Activated CD4-positive, alpha-beta memory T cell treated with anti-CD3 and anti-CD28 coated beads, Interleukin-2, amount 10 ng/mL, durations not matched to agents 7 days and 5 days (primary cell): ENCODE data around the gene ZNHIT2. TPM values are rescaled to one million over a fixed set of nuclear protein-coding genes. Genes with fewer than 3 reads are reported as not detected.
A peak's percentile ranks its signal among the peaks of the same experiment; 100 is the strongest.
"Not testable (repeated sequence)": the region's sequence is repeated elsewhere in the genome, so short reads cannot be mapped to it uniquely, and the experiment has no call there.

Experiments used
- CTCF ChIA-PET: fragments of 350-600 bp; sonication (Branson Sonifier 250); formaldehyde crosslinking; loops from one replicate; lab custom pipeline; 2021; ENCODE audit warnings: antibody characterized with exemption, inconsistent platforms; lab: Charles Lee
- POLR2A ChIA-PET: fragments of 350-600 bp; sonication (Branson Sonifier 250); formaldehyde crosslinking; loops from one replicate; lab custom pipeline; 2021; ENCODE audit warnings: antibody characterized with exemption; lab: Charles Lee
- DNase-seq: peaks from one replicate; pipeline ENCODE4 v3.0.0-alpha.2; 2020
- H3K27ac Mint-ChIP-seq: one replicate; pipeline ENCODE4 v1.8.0; 2021; ENCODE audit warnings: mild to moderate bottlenecking, mixed read lengths
- H3K27me3 Mint-ChIP-seq: one replicate; pipeline ENCODE4 v1.8.0; 2021; ENCODE audit warnings: mixed read lengths
- H3K36me3 Mint-ChIP-seq: one replicate; pipeline ENCODE4 v1.8.0; 2021; ENCODE audit warnings: low read depth, mixed read lengths
- H3K4me1 Mint-ChIP-seq: one replicate; pipeline ENCODE4 v1.8.0; 2021; ENCODE audit warnings: mixed read lengths
- H3K4me3 Mint-ChIP-seq: one replicate; pipeline ENCODE4 v1.8.0; 2021; ENCODE audit warnings: mild to moderate bottlenecking, mixed read lengths
- H3K9me3 Mint-ChIP-seq: one replicate; pipeline ENCODE4 v1.8.0; 2021; ENCODE audit warnings: mixed read lengths
- total RNA-seq, 2 experiments: library from RNA; stranded (reverse); gene quantifications; one replicate each; pipeline ENCODE4 v1.2.3, GENCODE V29; 2021

ZNHIT2 gene
- total RNA-seq, 2 experiments from 2014 or later, result 8.1 to 8.6 TPM

- no peak overlapping the region for H3K27ac Mint-ChIP-seq
- ChIA-PET POLR2A (interaction anchor here (3.7 kb wide), 1 partner anchor 16 kb away, joined by 15 read pairs; the partner anchor contains the start of gene SYVN1), CTCF (no interaction called here)
- H3K4me1 Mint-ChIP-seq, result peaks cover 19% of the 10 kb centered on the region
- no peak for DNase-seq
- no peak overlapping the region for H3K4me3 Mint-ChIP-seq
- no peaks in the 10 kb centered on the region for H3K9me3 Mint-ChIP-seq
- H3K36me3 Mint-ChIP-seq, result no peaks in the 10 kb centered on the region
- H3K27me3 Mint-ChIP-seq, result no peaks in the 10 kb centered on the region
Measured at GRCh38 chr11:65150509-65151299, 33.2 kb upstream of the ZNHIT2 start.

- H3K4me3 Mint-ChIP-seq, H3K36me3 Mint-ChIP-seq, CTCF ChIA-PET, H3K27ac Mint-ChIP-seq, DNase-seq, H3K27me3 Mint-ChIP-seq, H3K9me3 Mint-ChIP-seq: not testable (repeated sequence)
- peaks cover 19% of the 10 kb centered on the region for H3K4me1 Mint-ChIP-seq
- POLR2A ChIA-PET, result interaction anchor here (3.7 kb wide), 1 partner anchor 15 kb away, joined by 15 read pairs; the partner anchor contains the start of gene SYVN1
Measured at GRCh38 chr11:65150131-65150508, 32.6 kb upstream of the ZNHIT2 start.

GRCh38 chr11:65148657-65149056 lies 31.2 kb upstream of the ZNHIT2 start:
- POLR2A ChIA-PET, result interaction anchor here (3.7 kb wide), 1 partner anchor 14 kb away, joined by 15 read pairs; the partner anchor contains the start of gene SYVN1
- H3K4me3 Mint-ChIP-seq, result no peak overlapping the region
- H3K27ac Mint-ChIP-seq, result no peak overlapping the region
- no peak for DNase-seq
- CTCF ChIA-PET, result interaction anchor here (0.7 kb wide), 1 partner anchor 1240 kb away, joined by 3 read pairs; no protein-coding TSS in a partner anchor
- H3K4me1 Mint-ChIP-seq, result peaks cover 19% of the 10 kb centered on the region
- no peaks in the 10 kb centered on the region for H3K36me3 Mint-ChIP-seq
- H3K9me3 Mint-ChIP-seq, result no peaks in the 10 kb centered on the region
- H3K27me3 Mint-ChIP-seq, result peaks cover 2% of the 10 kb centered on the region

GRCh38 chr11:65147352-65148075 lies 30.0 kb upstream of the ZNHIT2 start:
- H3K9me3 Mint-ChIP-seq, result no peaks in the 10 kb centered on the region
- ChIA-PET CTCF (interaction anchor here (1.1 kb wide), 1 partner anchor 182 kb away, joined by 4 read pairs; no protein-coding TSS in a partner anchor), POLR2A (interaction anchor here (3.7 kb wide), 1 partner anchor 12 kb away, joined by 15 read pairs; the partner anchor contains the start of gene SYVN1)
- H3K4me3 Mint-ChIP-seq, result no peak overlapping the region
- H3K27me3 Mint-ChIP-seq, result peaks cover 4% of the 10 kb centered on the region
- no peak overlapping the region for H3K27ac Mint-ChIP-seq
- DNase-seq, result no peak
- peaks cover 14% of the 10 kb centered on the region for H3K4me1 Mint-ChIP-seq
- no peaks in the 10 kb centered on the region for H3K36me3 Mint-ChIP-seq

GRCh38 chr11:65141896-65142494 lies 24.5 kb upstream of the ZNHIT2 start:
- Mint-ChIP-seq H3K27me3 (peaks cover 18% of the 10 kb centered on the region), H3K9me3 (no peaks in the 10 kb centered on the region), H3K36me3 (no peaks in the 10 kb centered on the region), H3K4me1 (peaks cover 4% of the 10 kb centered on the region), H3K27ac (no peak overlapping the region), H3K4me3 (no peak overlapping the region)
- POLR2A ChIA-PET, result no interaction called here
- DNase-seq, result no peak
- CTCF ChIA-PET, result no interaction called here

- POLR2A ChIA-PET, result interaction anchor here (0.8 to 7.2 kb wide), 8 partner anchors 9 to 126 kb away, joined by 3 to 157 read pairs (median 14); partner anchors contain the start of genes ARL2, CAPN1, FAU and MRPL49
- Mint-ChIP-seq H3K4me1 (peaks cover 35% of the 10 kb centered on the region), H3K27ac (peak overlapping the region; percentile 58), H3K36me3 (peaks cover 17% of the 10 kb centered on the region), H3K27me3 (peaks cover 10% of the 10 kb centered on the region), H3K9me3 (no peaks in the 10 kb centered on the region), H3K4me3 (peak overlapping the region; percentile 65)
- DNase-seq, result no peak
- CTCF ChIA-PET, result interaction anchor here (1.7 to 3.3 kb wide), 3 partner anchors 15 to 179 kb away, joined by 3 to 25 read pairs (median 12); partner anchors contain the start of genes CDC42EP2, FAU, MRPL49 and TM7SF2
Measured at GRCh38 chr11:65136515-65137096, 19.1 kb upstream of the ZNHIT2 start.

- peaks cover 25% of the 10 kb centered on the region for H3K36me3 Mint-ChIP-seq
- H3K27me3 Mint-ChIP-seq, result peaks cover 5% of the 10 kb centered on the region
- H3K4me3 Mint-ChIP-seq, result peak overlapping the region; percentile 98
- CTCF ChIA-PET, result interaction anchor here (0.5 to 3.3 kb wide), 17 partner anchors 8 to 336 kb away, joined by 3 to 25 read pairs (median 5); partner anchors contain the start of genes ARL2, CAPN1, CDC42EP2 and FAU
- DNase-seq, result no peak
- H3K27ac Mint-ChIP-seq, result peak overlapping the region; percentile 98
- H3K9me3 Mint-ChIP-seq, result no peaks in the 10 kb centered on the region
- peaks cover 35% of the 10 kb centered on the region for H3K4me1 Mint-ChIP-seq
- POLR2A ChIA-PET, result interaction anchor here (0.6 to 7.2 kb wide), 31 partner anchors 8 to 900 kb away, joined by 3 to 157 read pairs (median 6); partner anchors contain the start of genes ARL2, CAPN1, CDCA5 and FAU
Measured at GRCh38 chr11:65135633-65136145, 18.2 kb upstream of the ZNHIT2 start.

GRCh38 chr11:65134952-65135632 lies 17.6 kb upstream of the ZNHIT2 start:
- H3K27me3 Mint-ChIP-seq, result peaks cover 2% of the 10 kb centered on the region
- peaks cover 35% of the 10 kb centered on the region for H3K4me1 Mint-ChIP-seq
- CTCF ChIA-PET, result interaction anchor here (0.7 to 3.3 kb wide), 18 partner anchors 9 to 337 kb away, joined by 3 to 25 read pairs (median 5); partner anchors contain the start of genes ARL2, CAPN1, CDC42EP2 and FAU
- DNase-seq, result peak; percentile 90
- POLR2A ChIA-PET, result interaction anchor here (0.6 to 7.2 kb wide), 36 partner anchors 9 to 899 kb away, joined by 3 to 157 read pairs (median 4); partner anchors contain the start of genes ARL2, CAPN1, CDCA5 and FAU
- H3K4me3 Mint-ChIP-seq, result peak overlapping the region; percentile 98
- no peaks in the 10 kb centered on the region for H3K9me3 Mint-ChIP-seq
- H3K36me3 Mint-ChIP-seq, result peaks cover 29% of the 10 kb centered on the region
- H3K27ac Mint-ChIP-seq, result peak overlapping the region; percentile 98

- Mint-ChIP-seq H3K36me3 (peaks cover 34% of the 10 kb centered on the region), H3K4me1 (peaks cover 35% of the 10 kb centered on the region), H3K4me3 (peak within 1 kb of the TSS; percentile 98), H3K27me3 (no peaks in the 10 kb centered on the region), H3K27ac (peak within 1 kb of the TSS; percentile 98), H3K9me3 (no peaks in the 10 kb centered on the region)
- DNase-seq, result peak; percentile 92
- CTCF ChIA-PET, result interaction anchor here (0.7 to 3.3 kb wide), 18 partner anchors 9 to 337 kb away, joined by 3 to 25 read pairs (median 5); partner anchors contain the start of genes ARL2, CAPN1, CDC42EP2 and FAU
- POLR2A ChIA-PET, result interaction anchor here (0.6 to 7.2 kb wide), 35 partner anchors 10 to 898 kb away, joined by 3 to 157 read pairs (median 5); partner anchors contain the start of genes ARL2, CAPN1, CDCA5 and DPF2
Measured at GRCh38 chr11:65134240-65134951, 16.9 kb upstream of the ZNHIT2 start, which contains the start of gene SYVN1. TSS of gene SYVN1 (minus strand) at chr11:65134519. CDS start at chr11:65133601, 918 bp downstream.

GRCh38 chr11:65133724-65134123 lies 16.2 kb upstream of the ZNHIT2 start:
- CTCF ChIA-PET, result interaction anchor here (1.5 to 3.2 kb wide), 4 partner anchors 9 to 121 kb away, joined by 6 to 17 read pairs (median 6); partner anchors contain the start of genes FAU, MRPL49 and ZNHIT2
- Mint-ChIP-seq H3K27ac (peak overlapping the region; percentile 98), H3K4me3 (peak overlapping the region; percentile 98), H3K4me1 (peaks cover 35% of the 10 kb centered on the region), H3K9me3 (no peaks in the 10 kb centered on the region), H3K36me3 (peaks cover 34% of the 10 kb centered on the region), H3K27me3 (no peaks in the 10 kb centered on the region)
- DNase-seq, result peak; percentile 23
- POLR2A ChIA-PET, result interaction anchor here (1.3 to 7.2 kb wide), 9 partner anchors 10 to 269 kb away, joined by 3 to 157 read pairs (median 15); partner anchors contain the start of genes ARL2, DPF2, FAU and MRPL49
